Subcutaneous abdominal adipose tissue (tissue), 5 donors: ENCODE measurements around the gene BABAM2.

Experiments used
- H3K27ac ChIP-seq: one replicate; pipeline ENCODE4 v1.7.0; 2013; ENCODE audit warnings: low read depth, mild to moderate bottlenecking, inconsistent platforms, low read length, moderate library complexity
- H3K27me3 ChIP-seq, 5 donors: one replicate each; pipeline ENCODE4 v1.7.0; 2013; ENCODE audit warnings: low read length in 5 of 5, inconsistent platforms in 1 of 5; ENCODE audit not compliant: control insufficient read depth in 5 of 5, insufficient read depth in 4 of 5
- H3K36me3 ChIP-seq, 5 donors: one replicate each; pipeline ENCODE4 v1.7.0; 2013; ENCODE audit warnings: low read length in 5 of 5; ENCODE audit not compliant: control insufficient read depth in 5 of 5, insufficient read depth in 5 of 5
- H3K4me1 ChIP-seq, 5 donors: one replicate each; pipeline ENCODE4 v1.7.0; 2013; ENCODE audit warnings: low read length in 5 of 5, mild to moderate bottlenecking in 3 of 5, moderate library complexity in 1 of 5; ENCODE audit not compliant: control insufficient read depth in 5 of 5, insufficient read depth in 5 of 5
- H3K4me3 ChIP-seq, 5 donors: one replicate each; pipeline ENCODE4 v1.7.0; 2013; ENCODE audit warnings: low read length in 5 of 5, low read depth in 1 of 5
- H3K9ac ChIP-seq, 5 donors: one replicate each; pipeline ENCODE4 v1.7.0; 2013; ENCODE audit warnings: low read length in 5 of 5, mild to moderate bottlenecking in 4 of 5, moderate library complexity in 3 of 5
- H3K9me3 ChIP-seq, 5 donors: one replicate each; pipeline ENCODE4 v1.7.0; 2013; ENCODE audit warnings: low read length in 5 of 5; ENCODE audit not compliant: control insufficient read depth in 5 of 5
- donor health status: healthy.
- donor health status: healthy.
- donor health status: healthy.
- donor health status: healthy.
- donor health status: healthy.

BABAM2 gene

GRCh38 chr2:27988718-27989117, 98.2 kb downstream of the BABAM2 start:
- Histone ChIP-seq H3K27ac (no peak overlapping the region), H3K9me3 (no peaks in the 10 kb centered on the region), H3K4me1 (peaks cover 0 to 11% (median 5%) of the 10 kb centered on the region in 5 donors), H3K27me3 (no peaks in the 10 kb centered on the region), H3K4me3 (no peak overlapping the region), H3K36me3 (no peaks in the 10 kb centered on the region), H3K9ac (no peak overlapping the region)

- peaks cover 0 to 12% (median 6%) of the 10 kb centered on the region in 5 donors for H3K4me1 ChIP-seq
- no peak overlapping the region for H3K9ac ChIP-seq
Measured at GRCh38 chr2:27989149-27989548, 98.6 kb downstream of the BABAM2 start.

GRCh38 chr2:27990030-27990590, 99.6 kb downstream of the BABAM2 start:
- Histone ChIP-seq H3K9me3 (peaks cover 0 to 3% (median 0%) of the 10 kb centered on the region in 5 donors), H3K36me3 (no peaks in the 10 kb centered on the region), H3K4me3 (no peak overlapping the region), H3K27me3 (no peaks in the 10 kb centered on the region), H3K27ac (no peak overlapping the region), H3K4me1 (peaks cover 0 to 12% (median 6%) of the 10 kb centered on the region in 5 donors), H3K9ac (no peak overlapping the region)

More at GRCh38 chr2:27989149-27989548, 98.6 kb downstream of the BABAM2 start:
- no peaks in the 10 kb centered on the region for H3K36me3 ChIP-seq
- H3K27ac ChIP-seq: no peak overlapping the region
- no peak overlapping the region for H3K4me3 ChIP-seq
- H3K9me3 ChIP-seq: no peaks in the 10 kb centered on the region
- no peaks in the 10 kb centered on the region for H3K27me3 ChIP-seq

DNA sequence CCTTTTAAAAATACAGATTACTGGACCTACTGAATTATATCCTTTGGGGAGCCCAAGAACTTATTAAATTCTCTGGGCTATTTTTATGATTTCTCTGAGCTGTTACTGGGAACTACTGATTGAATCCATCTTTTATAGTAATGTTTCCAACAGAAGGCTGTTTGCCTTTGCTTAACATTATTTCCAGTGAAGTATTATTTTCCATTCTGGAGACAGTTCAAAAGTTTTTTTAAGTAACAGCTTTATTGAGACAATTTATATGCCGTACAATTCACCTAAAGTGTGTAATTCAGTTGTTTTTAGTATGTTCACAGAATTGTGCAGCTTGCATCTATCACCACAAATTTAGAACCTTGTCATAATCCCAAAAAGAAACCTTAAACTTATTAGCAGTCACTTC, 100.6 kb downstream of the BABAM2 start:
- H3K4me1 ChIP-seq: peaks cover 0 to 12% (median 6%) of the 10 kb centered on the region in 5 donors
- peaks cover 0 to 2% (median 0%) of the 10 kb centered on the region in 5 donors for H3K36me3 ChIP-seq
- H3K9me3 ChIP-seq: peaks cover 0 to 4% (median 0%) of the 10 kb centered on the region in 5 donors
- no peaks in the 10 kb centered on the region for H3K27me3 ChIP-seq
- no peak overlapping the region for H3K27ac ChIP-seq
- H3K9ac ChIP-seq: no peak overlapping the region
- H3K4me3 ChIP-seq: no peak overlapping the region

DNA sequence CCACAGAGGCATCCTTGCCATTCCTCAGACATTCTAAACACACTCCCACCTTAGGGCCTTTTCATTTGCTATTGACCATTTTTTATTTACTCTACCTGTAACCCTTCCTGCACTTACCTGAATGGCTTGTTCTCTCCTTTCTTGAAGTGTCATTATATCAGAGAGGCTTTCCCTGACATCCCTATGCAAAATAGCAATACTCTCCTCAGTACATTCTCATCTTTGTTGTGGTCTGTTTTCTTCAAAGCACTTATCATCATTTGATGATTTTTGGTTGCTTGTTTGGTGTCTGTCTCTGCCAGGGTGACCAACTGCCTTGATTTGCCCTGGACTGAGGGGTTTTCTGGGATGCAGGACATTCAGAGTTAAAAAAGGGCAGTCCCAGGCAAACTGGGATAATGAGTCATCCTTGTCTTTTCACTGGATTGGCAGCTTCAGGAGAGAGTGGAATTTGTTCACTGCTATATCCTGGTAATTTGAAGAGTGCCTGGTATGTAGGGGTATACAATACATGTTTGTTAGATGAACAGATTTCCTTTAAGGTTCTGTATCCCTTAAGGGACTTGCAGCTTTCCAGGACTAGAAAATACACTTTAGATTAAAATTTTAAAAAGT, 102.4 kb downstream of the BABAM2 start:
- peaks cover 0 to 4% (median 0%) of the 10 kb centered on the region in 5 donors for H3K36me3 ChIP-seq
- no peak overlapping the region for H3K27ac ChIP-seq
- H3K4me3 ChIP-seq: no peak overlapping the region
- no peak overlapping the region for H3K9ac ChIP-seq
- peaks cover 0 to 4% (median 0%) of the 10 kb centered on the region in 5 donors for H3K9me3 ChIP-seq
- peaks cover 0 to 12% (median 6%) of the 10 kb centered on the region in 5 donors for H3K4me1 ChIP-seq
- H3K27me3 ChIP-seq: no peaks in the 10 kb centered on the region

GRCh38 chr2:27993402-27993787, 102.9 kb downstream of the BABAM2 start:
- Histone ChIP-seq H3K27me3 (no peaks in the 10 kb centered on the region), H3K27ac (no peak overlapping the region), H3K9me3 (peaks cover 0 to 4% (median 0%) of the 10 kb centered on the region in 5 donors), H3K4me1 (peaks cover 0 to 12% (median 6%) of the 10 kb centered on the region in 5 donors), H3K9ac (no peak overlapping the region), H3K4me3 (no peak overlapping the region), H3K36me3 (peaks cover 0 to 4% (median 0%) of the 10 kb centered on the region in 5 donors)

- Histone ChIP-seq H3K27ac (no peak overlapping the region), H3K36me3 (peaks cover 0 to 4% (median 0%) of the 10 kb centered on the region in 5 donors), H3K27me3 (no peaks in the 10 kb centered on the region), H3K9me3 (peaks cover 0 to 4% (median 0%) of the 10 kb centered on the region in 5 donors), H3K9ac (no peak overlapping the region), H3K4me3 (no peak overlapping the region), H3K4me1 (peaks cover 0 to 12% (median 6%) of the 10 kb centered on the region in 5 donors)
Measured at GRCh38 chr2:27993950-27994728, 103.6 kb downstream of the BABAM2 start.

DNA sequence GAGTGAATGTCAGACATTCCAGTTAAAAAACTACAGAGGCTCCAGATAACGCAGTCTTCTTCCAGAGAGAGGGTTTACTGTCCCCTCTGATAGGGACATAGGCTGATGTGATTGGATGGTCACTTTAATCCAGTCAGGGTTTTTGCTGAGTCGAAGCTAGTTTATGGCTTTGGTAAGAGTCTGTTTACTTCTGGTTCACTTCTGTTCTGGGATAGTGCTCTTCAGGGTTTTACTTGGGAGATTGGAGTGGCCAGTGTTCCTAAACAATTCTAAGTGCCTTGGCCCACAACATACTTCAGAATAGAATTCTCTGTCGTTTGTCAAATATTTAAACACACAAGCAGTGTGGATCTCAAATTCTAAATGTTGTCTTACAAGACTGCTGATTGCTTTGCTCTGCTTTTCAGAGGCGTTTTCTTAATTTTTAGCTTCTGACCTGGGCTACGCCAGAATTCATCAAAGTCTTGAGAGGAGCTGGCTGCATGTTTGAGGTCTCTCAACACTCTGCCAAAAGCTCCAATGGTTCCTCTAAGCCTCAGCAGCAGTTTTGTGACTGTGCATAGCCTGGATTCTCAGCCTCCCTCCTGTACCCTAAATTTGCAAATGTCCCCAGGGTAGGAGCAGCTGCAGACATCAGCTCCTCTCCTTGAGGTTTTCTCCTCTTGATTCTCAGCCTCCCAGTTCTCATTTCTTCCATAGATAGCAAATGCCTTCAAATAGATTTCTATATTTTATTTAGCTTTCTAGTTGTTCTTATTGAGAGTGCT, 105.8 kb downstream of the BABAM2 start:
- no peaks in the 10 kb centered on the region for H3K27me3 ChIP-seq
- H3K4me1 ChIP-seq: peaks cover 0 to 12% (median 6%) of the 10 kb centered on the region in 5 donors
- H3K36me3 ChIP-seq: peaks cover 0 to 4% (median 0%) of the 10 kb centered on the region in 5 donors
- no peak overlapping the region for H3K4me3 ChIP-seq
- no peak overlapping the region for H3K27ac ChIP-seq
- H3K9ac ChIP-seq: no peak overlapping the region
- peaks cover 0 to 4% (median 0%) of the 10 kb centered on the region in 5 donors for H3K9me3 ChIP-seq

DNA sequence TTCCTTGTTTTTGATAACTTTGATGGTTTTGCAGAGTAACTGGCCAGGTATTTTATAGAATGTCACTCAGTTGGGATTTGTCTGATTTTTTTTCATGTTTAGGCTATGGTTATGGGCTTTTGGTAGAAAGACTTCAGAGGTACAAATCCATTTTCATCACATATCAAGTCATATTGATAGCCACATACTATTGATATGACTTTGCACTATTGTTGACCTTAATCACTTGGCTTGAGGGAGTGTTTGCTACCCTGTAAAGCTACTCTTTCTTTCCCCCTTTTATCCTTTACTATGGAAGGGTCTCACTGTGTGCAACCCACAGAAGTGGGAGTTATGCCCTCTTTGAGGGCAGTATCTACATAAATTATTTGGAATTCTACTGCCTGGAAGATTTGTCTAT, 109.8 kb downstream of the BABAM2 start:
- H3K27me3 ChIP-seq: no peaks in the 10 kb centered on the region
- H3K9me3 ChIP-seq: no peaks in the 10 kb centered on the region
- peaks cover 0 to 4% (median 0%) of the 10 kb centered on the region in 5 donors for H3K36me3 ChIP-seq
- no peak overlapping the region for H3K4me3 ChIP-seq
- H3K27ac ChIP-seq: no peak overlapping the region
- H3K4me1 ChIP-seq: peaks cover 0 to 4% (median 0%) of the 10 kb centered on the region in 5 donors
- no peak overlapping the region for H3K9ac ChIP-seq
